ENCODE results near the gene P2RX7. TPM values are rescaled to one million over a fixed set of nuclear protein-coding genes. Genes with fewer than 3 reads are reported as not detected.

P2RX7 gene
- total and polyA plus RNA-seq, 9 of the 15 experiments (the other 6 are each of a cell fraction or from before 2014, with no cell fraction given), result 0.04 to 0.65 (median 0.30) TPM

DNA sequence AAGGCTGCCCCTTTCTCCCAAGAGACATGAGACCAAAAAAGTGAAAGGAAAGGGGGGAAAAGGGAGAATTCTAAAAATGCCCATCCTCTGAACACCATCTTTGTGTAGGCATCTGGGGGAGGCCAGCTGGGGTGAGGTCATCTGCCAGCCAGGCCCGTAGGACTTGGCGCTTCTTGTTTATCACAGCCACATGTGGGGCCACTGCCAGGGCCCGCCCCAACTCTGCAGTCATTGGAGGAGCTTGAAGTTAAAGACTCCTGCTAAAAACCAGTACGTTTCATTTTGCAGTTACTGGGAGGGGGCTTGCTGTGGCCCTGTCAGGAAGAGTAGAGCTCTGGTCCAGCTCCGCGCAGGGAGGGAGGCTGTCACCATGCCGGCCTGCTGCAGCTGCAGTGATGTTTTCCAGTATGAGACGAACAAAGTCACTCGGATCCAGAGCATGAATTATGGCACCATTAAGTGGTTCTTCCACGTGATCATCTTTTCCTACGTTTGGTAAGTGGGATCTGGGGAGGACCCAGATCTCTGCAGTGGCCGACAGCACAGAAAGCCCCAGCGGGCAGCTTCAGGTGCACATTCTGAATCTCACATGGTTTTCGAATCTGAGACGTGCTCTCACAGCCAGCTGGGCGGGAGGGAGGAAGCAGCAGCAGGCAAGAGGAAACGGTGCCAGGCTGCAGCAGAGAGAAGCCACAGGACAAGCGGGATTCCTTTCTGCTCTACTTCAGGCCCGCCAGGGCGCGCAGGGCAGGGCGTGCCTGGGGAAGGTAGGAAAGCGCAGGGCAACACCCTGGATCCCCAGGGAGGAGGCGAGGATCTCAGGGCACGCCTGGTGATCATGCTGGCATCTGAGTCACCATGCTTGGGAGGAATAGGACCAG lies at the start of gene P2RX7 (continued):
- TF ChIP-seq, protein P1, sequence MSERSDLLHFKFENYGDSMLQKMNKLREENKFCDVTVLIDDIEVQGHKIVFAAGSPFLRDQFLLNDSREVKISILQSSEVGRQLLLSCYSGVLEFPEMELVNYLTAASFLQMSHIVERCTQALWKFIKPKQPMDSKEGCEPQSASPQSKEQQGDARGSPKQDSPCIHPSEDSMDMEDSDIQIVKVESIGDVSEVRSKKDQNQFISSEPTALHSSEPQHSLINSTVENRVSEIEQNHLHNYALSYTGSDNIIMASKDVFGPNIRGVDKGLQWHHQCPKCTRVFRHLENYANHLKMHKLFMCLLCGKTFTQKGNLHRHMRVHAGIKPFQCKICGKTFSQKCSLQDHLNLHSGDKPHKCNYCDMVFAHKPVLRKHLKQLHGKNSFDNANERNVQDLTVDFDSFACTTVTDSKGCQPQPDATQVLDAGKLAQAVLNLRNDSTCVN (CRISPR knock-in tag; IDR thresholded peaks at IDR 0.05), result no peak
- TF ChIP-seq HNRNPH1 (optimal IDR thresholded peaks at IDR 0.05; ENCODE audit: low read depth, low read length) (no peak), SPI1 (IDR thresholded peaks at IDR 0.05; ENCODE audit: borderline replicate concordance, low read depth, low read length) (no peak), ZNF766 (CRISPR knock-in tag; conservative IDR thresholded peaks at IDR 0.05) (peak; percentile 32; the same call in 1 of the 2 replicates), BRD4 (IDR thresholded peaks at IDR 0.05) (no peak), HDAC1 (IDR thresholded peaks at IDR 0.05) (no peak), L3MBTL2 (IDR thresholded peaks at IDR 0.05) (peak; percentile 69), CTBP1 (IDR thresholded peaks at IDR 0.05; ENCODE audit: borderline replicate concordance) (0 out of 2 replicates have a peak, but pooled peaks have one; percentile 20), CEBPB (tag; IDR thresholded peaks at IDR 0.05) (no peak)
- TF ChIP-seq, protein P2, sequence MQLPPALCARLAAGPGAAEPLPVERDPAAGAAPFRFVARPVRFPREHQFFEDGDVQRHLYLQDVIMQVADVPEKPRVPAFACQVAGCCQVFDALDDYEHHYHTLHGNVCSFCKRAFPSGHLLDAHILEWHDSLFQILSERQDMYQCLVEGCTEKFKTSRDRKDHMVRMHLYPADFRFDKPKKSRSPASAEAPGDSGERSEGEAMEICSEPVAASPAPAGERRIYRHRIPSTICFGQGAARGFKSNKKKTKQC (CRISPR knock-in tag; IDR thresholded peaks at IDR 0.05), result no peak
- TF ChIP-seq, protein P3, sequence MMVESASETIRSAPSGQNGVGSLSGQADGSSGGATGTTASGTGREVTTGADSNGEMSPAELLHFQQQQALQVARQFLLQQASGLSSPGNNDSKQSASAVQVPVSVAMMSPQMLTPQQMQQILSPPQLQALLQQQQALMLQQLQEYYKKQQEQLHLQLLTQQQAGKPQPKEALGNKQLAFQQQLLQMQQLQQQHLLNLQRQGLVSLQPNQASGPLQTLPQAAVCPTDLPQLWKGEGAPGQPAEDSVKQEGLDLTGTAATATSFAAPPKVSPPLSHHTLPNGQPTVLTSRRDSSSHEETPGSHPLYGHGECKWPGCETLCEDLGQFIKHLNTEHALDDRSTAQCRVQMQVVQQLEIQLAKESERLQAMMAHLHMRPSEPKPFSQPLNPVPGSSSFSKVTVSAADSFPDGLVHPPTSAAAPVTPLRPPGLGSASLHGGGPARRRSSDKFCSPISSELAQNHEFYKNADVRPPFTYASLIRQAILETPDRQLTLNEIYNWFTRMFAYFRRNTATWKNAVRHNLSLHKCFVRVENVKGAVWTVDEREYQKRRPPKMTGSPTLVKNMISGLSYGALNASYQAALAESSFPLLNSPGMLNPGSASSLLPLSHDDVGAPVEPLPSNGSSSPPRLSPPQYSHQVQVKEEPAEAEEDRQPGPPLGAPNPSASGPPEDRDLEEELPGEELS (CRISPR knock-in tag; IDR thresholded peaks at IDR 0.05; ENCODE audit: borderline replicate concordance), result no peak
- TF ChIP-seq, protein P4, sequence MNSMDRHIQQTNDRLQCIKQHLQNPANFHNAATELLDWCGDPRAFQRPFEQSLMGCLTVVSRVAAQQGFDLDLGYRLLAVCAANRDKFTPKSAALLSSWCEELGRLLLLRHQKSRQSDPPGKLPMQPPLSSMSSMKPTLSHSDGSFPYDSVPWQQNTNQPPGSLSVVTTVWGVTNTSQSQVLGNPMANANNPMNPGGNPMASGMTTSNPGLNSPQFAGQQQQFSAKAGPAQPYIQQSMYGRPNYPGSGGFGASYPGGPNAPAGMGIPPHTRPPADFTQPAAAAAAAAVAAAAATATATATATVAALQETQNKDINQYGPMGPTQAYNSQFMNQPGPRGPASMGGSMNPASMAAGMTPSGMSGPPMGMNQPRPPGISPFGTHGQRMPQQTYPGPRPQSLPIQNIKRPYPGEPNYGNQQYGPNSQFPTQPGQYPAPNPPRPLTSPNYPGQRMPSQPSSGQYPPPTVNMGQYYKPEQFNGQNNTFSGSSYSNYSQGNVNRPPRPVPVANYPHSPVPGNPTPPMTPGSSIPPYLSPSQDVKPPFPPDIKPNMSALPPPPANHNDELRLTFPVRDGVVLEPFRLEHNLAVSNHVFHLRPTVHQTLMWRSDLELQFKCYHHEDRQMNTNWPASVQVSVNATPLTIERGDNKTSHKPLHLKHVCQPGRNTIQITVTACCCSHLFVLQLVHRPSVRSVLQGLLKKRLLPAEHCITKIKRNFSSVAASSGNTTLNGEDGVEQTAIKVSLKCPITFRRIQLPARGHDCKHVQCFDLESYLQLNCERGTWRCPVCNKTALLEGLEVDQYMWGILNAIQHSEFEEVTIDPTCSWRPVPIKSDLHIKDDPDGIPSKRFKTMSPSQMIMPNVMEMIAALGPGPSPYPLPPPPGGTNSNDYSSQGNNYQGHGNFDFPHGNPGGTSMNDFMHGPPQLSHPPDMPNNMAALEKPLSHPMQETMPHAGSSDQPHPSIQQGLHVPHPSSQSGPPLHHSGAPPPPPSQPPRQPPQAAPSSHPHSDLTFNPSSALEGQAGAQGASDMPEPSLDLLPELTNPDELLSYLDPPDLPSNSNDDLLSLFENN (IDR thresholded peaks at IDR 0.05; ENCODE audit: low read depth in 2 of 2, low read length in 2 of 2), result no peak
- TF ChIP-seq, protein P5, sequence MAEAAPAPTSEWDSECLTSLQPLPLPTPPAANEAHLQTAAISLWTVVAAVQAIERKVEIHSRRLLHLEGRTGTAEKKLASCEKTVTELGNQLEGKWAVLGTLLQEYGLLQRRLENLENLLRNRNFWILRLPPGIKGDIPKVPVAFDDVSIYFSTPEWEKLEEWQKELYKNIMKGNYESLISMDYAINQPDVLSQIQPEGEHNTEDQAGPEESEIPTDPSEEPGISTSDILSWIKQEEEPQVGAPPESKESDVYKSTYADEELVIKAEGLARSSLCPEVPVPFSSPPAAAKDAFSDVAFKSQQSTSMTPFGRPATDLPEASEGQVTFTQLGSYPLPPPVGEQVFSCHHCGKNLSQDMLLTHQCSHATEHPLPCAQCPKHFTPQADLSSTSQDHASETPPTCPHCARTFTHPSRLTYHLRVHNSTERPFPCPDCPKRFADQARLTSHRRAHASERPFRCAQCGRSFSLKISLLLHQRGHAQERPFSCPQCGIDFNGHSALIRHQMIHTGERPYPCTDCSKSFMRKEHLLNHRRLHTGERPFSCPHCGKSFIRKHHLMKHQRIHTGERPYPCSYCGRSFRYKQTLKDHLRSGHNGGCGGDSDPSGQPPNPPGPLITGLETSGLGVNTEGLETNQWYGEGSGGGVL (CRISPR knock-in tag; IDR thresholded peaks at IDR 0.05), result no peak
- TF ChIP-seq, protein P6, sequence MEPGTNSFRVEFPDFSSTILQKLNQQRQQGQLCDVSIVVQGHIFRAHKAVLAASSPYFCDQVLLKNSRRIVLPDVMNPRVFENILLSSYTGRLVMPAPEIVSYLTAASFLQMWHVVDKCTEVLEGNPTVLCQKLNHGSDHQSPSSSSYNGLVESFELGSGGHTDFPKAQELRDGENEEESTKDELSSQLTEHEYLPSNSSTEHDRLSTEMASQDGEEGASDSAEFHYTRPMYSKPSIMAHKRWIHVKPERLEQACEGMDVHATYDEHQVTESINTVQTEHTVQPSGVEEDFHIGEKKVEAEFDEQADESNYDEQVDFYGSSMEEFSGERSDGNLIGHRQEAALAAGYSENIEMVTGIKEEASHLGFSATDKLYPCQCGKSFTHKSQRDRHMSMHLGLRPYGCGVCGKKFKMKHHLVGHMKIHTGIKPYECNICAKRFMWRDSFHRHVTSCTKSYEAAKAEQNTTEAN (CRISPR knock-in tag; IDR thresholded peaks at IDR 0.05), result no peak
